Caki2 (cell line): Measurements from ENCODE around the gene TRIO. TPM values are rescaled to one million over a fixed set of nuclear protein-coding genes. Genes with fewer than 3 reads are reported as not detected.

ENCODE experiments used
- DNase-seq: peaks from one replicate; pipeline ENCODE4 v3.0.0-alpha.2; 2015; ENCODE audit warnings: low read depth
- in situ Hi-C: cut with HindIII; loops from 2 replicates; pipeline ENCODE4 v1.10.0; 2016; ENCODE audit warnings: low sequenced_read_pairs, low pct_unique_long_range_greater_than_20kb, mixed read lengths
- total RNA-seq: library from RNA; depleted of rRNA; stranded (reverse); fragments of >200 nt; shearing (Covaris generic); gene quantifications from 2 replicates; pipeline ENCODE4 v1.2.3, GENCODE V29; 2014; ENCODE audit warnings: low replicate concordance

The TRIO gene
- total RNA-seq, 1 experiment from 2014 or later, result 52.3 TPM

GRCh38 chr5:14408969-14409586 is 265.9 kb downstream of the TRIO start:
- DNase-seq, result no peak
- in situ Hi-C loops, result no loop called here

- in situ Hi-C loops, result no loop called here
- no peak for DNase-seq
Observed at GRCh38 chr5:14410068-14410393, 266.9 kb downstream of the TRIO start.

GRCh38 chr5:14410394-14411201 is 267.5 kb downstream of the TRIO start:
- in situ Hi-C loops, result no loop called here
- DNase-seq, result no peak

GRCh38 chr5:14411216-14411615 is 268.1 kb downstream of the TRIO start:
- in situ Hi-C loops, result no loop called here
- DNase-seq, result no peak

- DNase-seq, result no peak
- in situ Hi-C loops, result no loop called here
Observed at GRCh38 chr5:14413331-14413750, 270.2 kb downstream of the TRIO start.

GRCh38 chr5:14414007-14414406 is 270.9 kb downstream of the TRIO start:
- in situ Hi-C loops, result no loop called here
- no peak for DNase-seq

- in situ Hi-C loops, result no loop called here
- DNase-seq, result no peak
Observed at GRCh38 chr5:14414656-14415023, 271.5 kb downstream of the TRIO start.

GRCh38 chr5:14415024-14415697 is 272.0 kb downstream of the TRIO start:
- DNase-seq, result no peak
- in situ Hi-C loops, result no loop called here

GRCh38 chr5:14415698-14416074 is 272.5 kb downstream of the TRIO start:
- in situ Hi-C loops, result no loop called here
- DNase-seq, result no peak

GRCh38 chr5:14416621-14417275 is 273.6 kb downstream of the TRIO start:
- in situ Hi-C loops, result no loop called here
- DNase-seq, result no peak

- DNase-seq, result no peak
Observed at GRCh38 chr5:14417276-14417730, 274.2 kb downstream of the TRIO start.

GRCh38 chr5:14417792-14418765 is 274.9 kb downstream of the TRIO start:
- in situ Hi-C loops, result no loop called here

More at GRCh38 chr5:14417276-14417730, 274.2 kb downstream of the TRIO start:
- in situ Hi-C loops, result no loop called here

GRCh38 chr5:14419686-14420085 is 276.5 kb downstream of the TRIO start:
- in situ Hi-C loops, result no loop called here
- DNase-seq, result no peak

More at GRCh38 chr5:14417792-14418765, 274.9 kb downstream of the TRIO start:
- DNase-seq, result no peak

GRCh38 chr5:14420101-14420811 is 277.1 kb downstream of the TRIO start:
- in situ Hi-C loops, result no loop called here
- DNase-seq, result peak; percentile 43

GRCh38 chr5:14421851-14422250 is 278.7 kb downstream of the TRIO start:
- in situ Hi-C loops, result no loop called here
- no peak for DNase-seq

GRCh38 chr5:14424011-14424685 is 281.0 kb downstream of the TRIO start:
- in situ Hi-C loops, result no loop called here
- DNase-seq, result no peak

- DNase-seq, result no peak
- in situ Hi-C loops, result no loop called here
Observed at GRCh38 chr5:14425559-14425958, 282.4 kb downstream of the TRIO start.
